ENCODE data around the gene TENT5C.

- TF ChIP-seq CTCF (IDR thresholded peaks at IDR 0.05) (no peak), EP300 (IDR thresholded peaks at IDR 0.05) (no peak)
These were observed 22.5 kb downstream of the TENT5C start for GRCh38 chr1:117628343-117628742.

Data from tibial nerve (tissue), 4 donors.